Coronary artery (tissue), 2 donors: ENCODE data around the gene USP22.

Source experiments
- DNase-seq: peaks from one replicate; pipeline ENCODE4 v3.0.0-alpha.2; 2017; ENCODE audit warnings: low spot score
- H3K27ac ChIP-seq, 2 donors: fragments of 200-600 bp; sonication (generic); one replicate each; pipeline ENCODE4 v1.5.1; 2016 to 2019
- H3K4me3 ChIP-seq: fragments of 200-600 bp; sonication (generic); 2 replicates; pipeline ENCODE4 v1.5.1; 2016; ENCODE audit warnings: mild to moderate bottlenecking, moderate library complexity
- CTCF ChIP-seq: fragments of 200-600 bp; sonication (generic); IDR thresholded peaks from one replicate; pipeline ENCODE4 v1.5.1; 2019; ENCODE audit warnings: antibody characterized with exemption

The USP22 gene

GRCh38 chr17:21001111-21001812, 41.5 kb downstream of the USP22 start:
- TF ChIP-seq CTCF, result no peak
- no peak for DNase-seq
- Histone ChIP-seq H3K4me3 (no peak overlapping the region), H3K27ac (peak overlapping the region in 1 of 2 donors; percentile 53)

GRCh38 chr17:20999841-21000532, 42.8 kb downstream of the USP22 start:
- Histone ChIP-seq H3K27ac (peak overlapping the region; percentile 10 to 58), H3K4me3 (no peak overlapping the region)
- no peak for TF ChIP-seq CTCF
- no peak for DNase-seq

GRCh38 chr17:20999044-20999573, 43.7 kb downstream of the USP22 start:
- no peak for TF ChIP-seq CTCF
- Histone ChIP-seq H3K27ac (peak overlapping the region; percentile 10 to 58), H3K4me3 (no peak overlapping the region)
- DNase-seq, result no peak

GRCh38 chr17:20998571-20999043, 44.2 kb downstream of the USP22 start:
- no peak for DNase-seq

GRCh38 chr17:20997711-20998570, 44.9 kb downstream of the USP22 start:
- TF ChIP-seq CTCF, result no peak
- H3K27ac ChIP-seq, result peak overlapping the region in 1 of 2 donors; percentile 58
- H3K4me3 ChIP-seq, result no peak overlapping the region
- no peak for DNase-seq

More at GRCh38 chr17:20998571-20999043, 44.2 kb downstream of the USP22 start:
- TF ChIP-seq CTCF, result no peak
- Histone ChIP-seq H3K4me3 (no peak overlapping the region), H3K27ac (peak overlapping the region in 1 of 2 donors; percentile 58)

- no peak for DNase-seq
- Histone ChIP-seq H3K27ac (no peak overlapping the region), H3K4me3 (no peak overlapping the region)
- TF ChIP-seq CTCF, result no peak
Observed at GRCh38 chr17:20996724-20997615, 45.8 kb downstream of the USP22 start.
